Endothelial cell of umbilical vein (primary cell): ENCODE results near the gene ENAH. TPM values are rescaled to one million over a fixed set of nuclear protein-coding genes. Genes with fewer than 3 reads are reported as not detected.

Source experiments
- BruUV-seq: library from RNA; stranded (reverse); fragments of 400-500 nt; replicated peaks from 2 replicates; lab custom pipeline; 2021; lab: Mats Ljungman, UMichigan
- CTCF ChIA-PET: fragments of 300-600, 350-600 bp; sonication (Branson Sonifier 250); formaldehyde crosslinking; loops from one replicate; lab custom pipeline; 2021; ENCODE audit warnings: antibody characterized with exemption, inconsistent platforms; lab: Charles Lee
- POLR2A ChIA-PET: fragments of 300-600, 350-600 bp; sonication (Branson Sonifier 250); formaldehyde crosslinking; loops from one replicate; lab custom pipeline; 2021; ENCODE audit warnings: antibody characterized with exemption, inconsistent platforms; lab: Charles Lee
- DNase-seq: peaks from one replicate; pipeline ENCODE4 v3.0.0-alpha.2; 2011; ENCODE audit warnings: low read depth, low spot score
- FAIRE-seq: peaks from 2 replicates; lab custom pipeline; 2011; peaks lifted over from hg19 to GRCh38; lab: Jason Lieb, UNC
- H2AFZ ChIP-seq: 2 replicates; pipeline ENCODE4 v1.6.0; 2012; ENCODE audit warnings: low read depth, low read length, control low read depth, inconsistent platforms
- H3K27ac ChIP-seq: 2 replicates; pipeline ENCODE4 v1.5.1; 2011; ENCODE audit warnings: low read depth, mild to moderate bottlenecking, control low read depth, low read length, moderate library complexity; ENCODE audit not compliant: insufficient read depth
- H3K27me3 ChIP-seq, 2 experiments: 2 replicates each; pipeline versions ENCODE4 v1.6.0 to v1.6.1; 2011; ENCODE audit warnings: low read length in 2 of 2, mixed read lengths in 1 of 2; ENCODE audit not compliant: control insufficient read depth in 2 of 2, insufficient read depth in 2 of 2
- H3K36me3 ChIP-seq, 2 experiments: 2 replicates in 1 of 2; 3 replicates in 1 of 2; pipeline ENCODE4 v1.5.1; 2011; ENCODE audit warnings: low read length in 2 of 2, mild to moderate bottlenecking in 1 of 2, moderate library complexity in 1 of 2; ENCODE audit not compliant: control insufficient read depth in 2 of 2, insufficient read depth in 2 of 2; ENCODE audit errors: extremely low read depth in 1 of 2
- H3K4me1 ChIP-seq: 3 replicates; pipeline ENCODE4 v1.5.1; 2011; ENCODE audit warnings: mild to moderate bottlenecking, low read length; ENCODE audit not compliant: control insufficient read depth, insufficient read depth; ENCODE audit errors: extremely low read depth
- H3K4me2 ChIP-seq: 2 replicates; pipeline ENCODE4 v1.6.1; 2011; ENCODE audit warnings: low read length, control low read depth, mixed read lengths; ENCODE audit not compliant: insufficient read depth
- H3K4me3 ChIP-seq, 3 experiments: fragments of 200-600 bp in 1 of 3; sonication (generic), shearing (Covaris generic) in 1 of 3; replicated peaks in 1 of 3; 2 replicates each; pipeline ENCODE4 v1.5.1; 2011 to 2016; ENCODE audit warnings: control low read depth in 3 of 3, low read length in 3 of 3, mild to moderate bottlenecking in 2 of 3, inconsistent platforms in 1 of 3, low read depth in 1 of 3, moderate library complexity in 1 of 3; ENCODE audit not compliant: insufficient read depth in 1 of 3
- H3K79me2 ChIP-seq: 2 replicates; pipeline ENCODE4 v1.6.0; 2012; ENCODE audit warnings: low read length, inconsistent platforms; ENCODE audit not compliant: control insufficient read depth, insufficient read depth
- H3K9ac ChIP-seq: replicated peaks from 2 replicates; pipeline ENCODE3; 2011; ENCODE audit warnings: low read length, control low read depth; ENCODE audit not compliant: insufficient read depth; ENCODE audit errors: extremely low read depth
- H3K9me1 ChIP-seq: replicated peaks from 3 replicates; pipeline ENCODE4 v1.6.0; 2011; ENCODE audit warnings: mild to moderate bottlenecking, low read length; ENCODE audit not compliant: control insufficient read depth, insufficient read depth; ENCODE audit errors: extremely low read depth
- H3K9me3 ChIP-seq: replicated peaks from 2 replicates; pipeline ENCODE4 v1.5.1; 2012; ENCODE audit warnings: low read length, inconsistent platforms; ENCODE audit not compliant: control insufficient read depth, insufficient read depth
- H4K20me1 ChIP-seq: replicated peaks from 2 replicates; pipeline ENCODE3; 2011; ENCODE audit warnings: mild to moderate bottlenecking, low read length; ENCODE audit not compliant: control insufficient read depth, insufficient read depth; ENCODE audit errors: extremely low read depth
- CTCF ChIP-seq, 2 donors: IDR thresholded peaks; 1 replicate in 1 of 2; 2 replicates in 1 of 2; pipeline ENCODE4 v1.5.1; 2011; ENCODE audit warnings: low read length in 2 of 2, mild to moderate bottlenecking in 2 of 2, moderate library complexity in 2 of 2, control low read depth in 1 of 2, inconsistent platforms in 1 of 2, low read depth in 1 of 2; ENCODE audit not compliant: insufficient read depth in 1 of 2; ENCODE audit errors: extremely low read depth in 1 of 2
- FOS ChIP-seq: IDR thresholded peaks from 2 replicates; pipeline ENCODE4 v1.6.1; 2011; ENCODE audit warnings: mild to moderate bottlenecking, low read length, moderate library complexity, borderline replicate concordance; ENCODE audit not compliant: insufficient read depth
- GATA2 ChIP-seq: IDR thresholded peaks from 2 replicates; pipeline ENCODE4 v1.7.0; 2011; ENCODE audit warnings: low read depth, mild to moderate bottlenecking, moderate library complexity, mixed read lengths, low read length; ENCODE audit not compliant: insufficient read length, insufficient read depth
- MAX ChIP-seq: IDR thresholded peaks from 2 replicates; pipeline ENCODE4 v1.6.1; 2011; ENCODE audit not compliant: insufficient read depth, insufficient read length
- MYC ChIP-seq: IDR thresholded peaks from one replicate; pipeline ENCODE4 v1.6.1; 2011; ENCODE audit warnings: mild to moderate bottlenecking, low read depth, low read length
- POLR2A ChIP-seq: IDR thresholded peaks from 2 replicates; pipeline ENCODE4 v1.6.1; 2012; ENCODE audit warnings: low read depth, mild to moderate bottlenecking, control low read depth, low read length
- POLR2AphosphoS5 ChIP-seq: IDR thresholded peaks from 2 replicates; pipeline ENCODE4 v1.6.1; 2012; ENCODE audit warnings: low read depth, mild to moderate bottlenecking, control low read depth, low read length, moderate library complexity; ENCODE audit not compliant: insufficient read depth
- dilution Hi-C: fragments of 300-500 bp; cut with MboI; formaldehyde crosslinking; loops from one replicate; pipeline ENCODE4 v1.15.0; 2019; ENCODE audit warnings: low sequenced_read_pairs; ENCODE audit not compliant: extremely low pct_ligation_motif_present
- intact Hi-C: fragments of 100-400 bp; cut with micrococcal nuclease; formaldehyde crosslinking; loops from one replicate; pipeline ENCODE4 v1.10.0; 2022
- polyA plus RNA-seq, 4 experiments: library from polyadenylated mRNA; depleted of rRNA in 3 of 4; stranded (reverse) in 3 of 4; unstranded in 1 of 4; fragments of >200 nt; gene quantifications; 2 replicates each; pipeline versions ENCODE4 v1.2.1 to v1.2.3, GENCODE V29; 2011 to 2012; ENCODE audit warnings: missing spikeins in 1 of 4
- total RNA-seq: library from RNA; stranded (reverse); gene quantifications from 2 replicates; pipeline ENCODE4 v1.2.3, GENCODE V29; 2021

The ENAH gene
- total and polyA plus RNA-seq, 2 donors (not counting 3 experiments of a cell fraction or from before 2014, with no cell fraction given) = 19.9 to 95.6 TPM

GRCh38 chr1:225651376-225651871, 1.5 kb downstream of the ENAH start:
- Histone ChIP-seq H3K9me1 (no peaks in the 10 kb centered on the region), H3K79me2 (peaks cover 57% of the 10 kb centered on the region), H3K4me2 (peak overlapping the region; percentile 99), H3K9ac (peak overlapping the region; percentile 98), H4K20me1 (no peaks in the 10 kb centered on the region), H2AFZ (peak overlapping the region; percentile 15), H3K27me3 (no peaks in the 10 kb centered on the region), H3K4me3 (peak overlapping the region; percentile 49 to 99 (median 98)), H3K27ac (peak overlapping the region; percentile 79), H3K9me3 (no peaks in the 10 kb centered on the region), H3K36me3 (no peaks in the 10 kb centered on the region), H3K4me1 (peaks cover 32% of the 10 kb centered on the region)
- intact Hi-C loops = loop anchor here (5.0 kb wide), 1 partner anchor 169 kb away; no protein-coding TSS in a partner anchor
- TSS peak; percentile 15 for BruUV-seq
- POLR2A ChIA-PET = interaction anchor here (0.6 kb wide), 2 partner anchors 10 to 42 kb away, joined by 6 read pairs; no protein-coding TSS in a partner anchor
- peak; percentile 57 for DNase-seq
- FAIRE-seq = no peak
- dilution Hi-C loops = no loop called here
- CTCF ChIA-PET = interaction anchor here (0.9 to 2.7 kb wide), 4 partner anchors 24 to 127 kb away, joined by 3 to 33 read pairs (median 8); partner anchors contain the start of gene SRP9
- no peak for TF ChIP-seq MAX
- TF ChIP-seq GATA2 = no peak
- TF ChIP-seq CTCF (IDR thresholded peaks at IDR 0.05; ENCODE audit: extremely low read depth in 1 of 2, insufficient read depth in 1 of 2, low read depth in 1 of 2, low read length in 2 of 2) = no peak
- TF ChIP-seq POLR2AphosphoS5 = no peak
- no peak for TF ChIP-seq MYC
- TF ChIP-seq POLR2A = no peak
- no peak for TF ChIP-seq FOS
